GM12878 (cell line): ENCODE measurements around the gene DMD. TPM values are rescaled to one million over a fixed set of nuclear protein-coding genes. Genes with fewer than 3 reads are reported as not detected.

Source experiments
- ATAC-seq: fragments of 200-7000 bp; cut with Tn5 transposase; 3 replicates; pipeline ENCODE4 v1.9.1; 2020; ENCODE audit warnings: mild to moderate bottlenecking, moderate library complexity
- BruUV-seq: library from RNA; stranded (reverse); fragments of 400-500 nt; replicated peaks from 2 replicates; lab custom pipeline; 2021; lab: Mats Ljungman, UMichigan
- CTCF ChIA-PET: fragments of 300-600 bp; sonication (Branson Sonifier 250); formaldehyde crosslinking; extraction: SDS; loops from one replicate; lab custom pipeline; 2021; ENCODE audit warnings: inconsistent platforms; lab: Yijun Ruan, JAX
- POLR2A ChIA-PET: fragments of 350-600 bp; formaldehyde crosslinking; extraction: SDS; loops from one replicate; lab custom pipeline; 2021; ENCODE audit warnings: inconsistent platforms; lab: Charles Lee
- RAD21 ChIA-PET: fragments of 300-600 bp; sonication (Branson Sonifier 250); formaldehyde crosslinking; loops from one replicate; lab custom pipeline; 2023; ENCODE audit warnings: antibody characterized with exemption; ENCODE audit not compliant: unreplicated experiment; lab: Charles Lee
- SMC1A ChIA-PET: fragments of 300-600 bp; sonication (Branson Sonifier 250); formaldehyde crosslinking; loops from one replicate; lab custom pipeline; 2023; ENCODE audit not compliant: unreplicated experiment, uncharacterized antibody; lab: Charles Lee
- DNase-seq: peaks from one replicate; pipeline ENCODE4 v3.0.0-alpha.2; 2011; ENCODE audit warnings: low read depth, low spot score
- FAIRE-seq: peaks from 3 replicates; lab custom pipeline; 2011; peaks lifted over from hg19 to GRCh38; lab: Jason Lieb, UNC
- H2AFZ ChIP-seq: 2 replicates; pipeline ENCODE4 v1.6.0; 2011; ENCODE audit warnings: low read depth, low read length, control low read depth; ENCODE audit not compliant: control insufficient read depth
- H3K27ac ChIP-seq: 2 replicates; pipeline ENCODE4 v1.5.1; 2011; ENCODE audit warnings: control low read depth; ENCODE audit not compliant: control insufficient read depth, insufficient read depth
- H3K27me3 ChIP-seq, 2 experiments: replicated peaks in 1 of 2; 2 replicates each; pipeline versions ENCODE4 v1.6.0 to v1.6.1; 2011; ENCODE audit warnings: low read length in 1 of 2; ENCODE audit not compliant: control insufficient read depth in 2 of 2, insufficient read depth in 2 of 2
- H3K36me3 ChIP-seq, 2 experiments: 2 replicates each; pipeline ENCODE4 v1.5.1; 2011; ENCODE audit warnings: low read length in 1 of 2; ENCODE audit not compliant: control insufficient read depth in 2 of 2, insufficient read depth in 2 of 2
- H3K4me1 ChIP-seq: 2 replicates; pipeline ENCODE4 v1.6.1; 2011; ENCODE audit warnings: mild to moderate bottlenecking, low read length, moderate library complexity, mixed read lengths; ENCODE audit not compliant: control insufficient read depth, insufficient read depth
- H3K4me2 ChIP-seq: 2 replicates; pipeline ENCODE4 v1.6.0; 2011; ENCODE audit warnings: control low read depth; ENCODE audit not compliant: control insufficient read depth, insufficient read depth
- H3K4me3 ChIP-seq: fragments of 200-600 bp; sonication (generic); 2 replicates; pipeline ENCODE4 v1.5.1; 2016
- H3K79me2 ChIP-seq: 2 replicates; pipeline ENCODE4 v1.6.0; 2011; ENCODE audit warnings: low read length; ENCODE audit not compliant: control insufficient read depth, insufficient read depth
- H3K9ac ChIP-seq: 2 replicates; pipeline ENCODE4 v1.8.0; 2011; ENCODE audit warnings: low read length, control low read depth, mixed read lengths; ENCODE audit not compliant: control insufficient read depth, insufficient read depth
- H3K9me3 ChIP-seq: replicated peaks from 3 replicates; pipeline ENCODE4 v1.5.1; 2011; ENCODE audit warnings: mild to moderate bottlenecking, low read length; ENCODE audit not compliant: control insufficient read depth, insufficient read depth
- H4K20me1 ChIP-seq: 2 replicates; pipeline ENCODE4 v1.6.0; 2011; ENCODE audit not compliant: control insufficient read depth, insufficient read depth
- BACH1 ChIP-seq: fragments of 450-650 bp; IDR thresholded peaks from 2 replicates; pipeline ENCODE4 v1.6.1; 2017; ENCODE audit warnings: mild to moderate bottlenecking, borderline replicate concordance
- BHLHE40 ChIP-seq, 2 experiments: fragments of 450-650 bp in 1 of 2; IDR thresholded peaks; 2 replicates each; pipeline ENCODE4 v1.6.1; 2011 to 2017; ENCODE audit warnings: low read depth in 2 of 2, borderline replicate concordance in 1 of 2, improper control_type of control experiment in 1 of 2, low read length in 1 of 2, mild to moderate bottlenecking in 1 of 2
- EGR1 ChIP-seq, 2 experiments: IDR thresholded peaks; 1 replicate in 1 of 2; 2 replicates in 1 of 2; pipeline ENCODE4 v1.6.1; 2011 to 2012; ENCODE audit warnings: low read depth in 2 of 2, low read length in 2 of 2, borderline replicate concordance in 1 of 2, mild to moderate bottlenecking in 1 of 2, moderate library complexity in 1 of 2
- ESRRA ChIP-seq: IDR thresholded peaks from 2 replicates; pipeline ENCODE4 v1.6.1; 2012; ENCODE audit warnings: mild to moderate bottlenecking, low read length, improper control_type of control experiment
- EZH2 ChIP-seq: IDR thresholded peaks from 2 replicates; pipeline ENCODE4 v1.6.1; 2012; ENCODE audit warnings: low read depth, mild to moderate bottlenecking, control low read depth, inconsistent platforms, low read length, borderline replicate concordance; ENCODE audit not compliant: control insufficient read depth
- IRF4 ChIP-seq: IDR thresholded peaks from 2 replicates; pipeline ENCODE4 v1.6.1; 2011; ENCODE audit warnings: low read depth, low read length
- MTA2 ChIP-seq: fragments of 450-650 bp; IDR thresholded peaks from 2 replicates; pipeline ENCODE4 v1.6.1; 2016; ENCODE audit warnings: low read depth, mild to moderate bottlenecking, moderate library complexity
- RAD21 ChIP-seq: IDR thresholded peaks from 2 replicates; pipeline ENCODE4 v1.6.1; 2011; ENCODE audit warnings: mild to moderate bottlenecking, low read depth, low read length, moderate library complexity; ENCODE audit not compliant: insufficient read depth
- SMAD5 ChIP-seq: IDR thresholded peaks from 2 replicates; pipeline ENCODE4 v1.6.1; 2016; ENCODE audit warnings: antibody characterized with exemption, low read depth
- ZNF207 ChIP-seq: fragments of 450-650 bp; IDR thresholded peaks from 2 replicates; pipeline ENCODE4 v1.6.1; 2014; ENCODE audit warnings: antibody characterized with exemption, mild to moderate bottlenecking, borderline replicate concordance
- ZNF622 ChIP-seq: fragments of 450-650 bp; IDR thresholded peaks from 2 replicates; pipeline ENCODE4 v1.6.1; 2017; ENCODE audit warnings: mild to moderate bottlenecking, inconsistent platforms
- WGBS: methylation state at CpG from one replicate; pipeline ENCODE4 v1.1.6; 2016; ENCODE audit warnings: low lambda C conversion rate; ENCODE audit not compliant: insufficient replicate concordance, insufficient coverage; ENCODE audit errors: missing lambda C conversion rate; 5-methylcytosine and 5-hydroxymethylcytosine counted together
- in situ Hi-C: fragments of 300-500 bp; cut with MboI; formaldehyde crosslinking; loops from 9 replicates; pipeline ENCODE4 v1.14.3; 2018; ENCODE audit warnings: mixed read lengths
- intact Hi-C: fragments of 100-400 bp; cut with micrococcal nuclease; formaldehyde crosslinking; loops from one replicate; pipeline ENCODE4 v1.14.2; 2022; ENCODE audit not compliant: unreplicated experiment
- polyA plus RNA-seq, 11 experiments: library from polyadenylated mRNA; depleted of rRNA in 4 of 11; unstranded in 6 of 11; stranded (reverse) in 5 of 11; fragments of >200 nt; fragmentation: Nextera tagmentation in 4 of 11; fragmentation: Illumina TruSeq in 1 of 11; extraction: Ambion mirVana in 4 of 11; extraction: Trizol in 1 of 11; gene quantifications; 1 replicate in 1 of 11; 2 replicates in 10 of 11; pipeline versions ENCODE4 v1.2.1 to v1.2.3, GENCODE V29; 2011 to 2016; ENCODE audit warnings: inconsistent platforms in 2 of 11, missing spikeins in 2 of 11, low read depth in 1 of 11
- total RNA-seq, 4 experiments: library from RNA; depleted of rRNA in 3 of 4; stranded (reverse); fragments of >200 nt in 3 of 4; fragmentation: Illumina TruSeq in 1 of 4; extraction: Trizol in 1 of 4; gene quantifications; 2 replicates each; pipeline versions ENCODE4 v1.2.1 to v1.2.3, GENCODE V29; 2013 to 2021
- TF ChIP-seq, protein P1 (sequence below): IDR thresholded peaks from 2 replicates; pipeline ENCODE4 v1.6.1; 2011; ENCODE audit warnings: mild to moderate bottlenecking, low read depth, low read length, moderate library complexity; ENCODE audit not compliant: insufficient replicate concordance

The DMD gene
- total and polyA plus RNA-seq, 10 of the 15 experiments (the other 5 are each of a cell fraction or from before 2014, with no cell fraction given): 1.4 to 24.3 (median 4.3) TPM

DNA sequence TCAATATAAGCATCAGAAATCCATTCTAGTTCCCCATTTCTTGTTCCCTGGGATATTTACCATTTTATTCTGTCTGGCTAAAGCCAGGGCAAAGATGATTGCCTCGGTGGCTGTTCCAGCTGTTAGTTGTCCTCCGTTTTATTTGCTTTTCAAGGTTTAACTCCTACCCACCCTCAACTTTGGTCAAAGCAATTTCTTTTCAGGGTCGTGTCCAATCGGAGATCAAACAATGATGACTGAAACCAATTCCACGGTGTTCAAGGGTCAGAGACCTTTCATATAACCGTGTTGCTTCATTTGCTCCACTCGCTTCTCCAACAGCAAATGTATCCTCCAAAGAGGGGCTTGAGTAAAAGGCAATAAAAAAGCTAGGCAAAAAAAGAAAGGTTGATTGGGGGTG, 1946.0 kb downstream of the DMD start:
- intact Hi-C loops (no loop called here), in situ Hi-C loops (no loop called here)
- H3K27ac ChIP-seq: no peak overlapping the region
- H2AFZ ChIP-seq: no peak overlapping the region
- CTCF ChIA-PET: interaction anchor here (1.1 to 1.9 kb wide), 3 partner anchors 14 to 47 kb away, joined by 4 to 6 read pairs (median 4); no protein-coding TSS in a partner anchor
- no peak for ATAC-seq
- DNase-seq: no peak
- H3K4me2 ChIP-seq: peak overlapping the region; percentile 47
- H3K9me3 ChIP-seq: no peaks in the 10 kb centered on the region
- POLR2A ChIA-PET: interaction anchor here (0.5 to 0.6 kb wide), 2 partner anchors 88 to 445 kb away, joined by 3 to 4 read pairs; no protein-coding TSS in a partner anchor
- no TSS peak for BruUV-seq
- H4K20me1 ChIP-seq: no peaks in the 10 kb centered on the region
- H3K79me2 ChIP-seq: no peaks in the 10 kb centered on the region; the same call in 1 of the 2 replicates
- no peak overlapping the region; the same call in 1 of the 2 replicates for H3K4me3 ChIP-seq
- H3K4me1 ChIP-seq: no peaks in the 10 kb centered on the region
- SMC1A ChIA-PET: interaction anchor here (1.1 to 1.4 kb wide), 3 partner anchors 36 to 52 kb away, joined by 4 to 5 read pairs (median 4); no protein-coding TSS in a partner anchor
- no peaks in the 10 kb centered on the region for H3K36me3 ChIP-seq
- RAD21 ChIA-PET: interaction anchor here (1.4 to 2.0 kb wide), 2 partner anchors 31 to 50 kb away, joined by 9 to 14 read pairs; no protein-coding TSS in a partner anchor
- no peak for FAIRE-seq
- no peaks in the 10 kb centered on the region for H3K27me3 ChIP-seq
- TF ChIP-seq ESRRA: no peak
- no peak for TF ChIP-seq EGR1 (IDR thresholded peaks at IDR 0.05; ENCODE audit: borderline replicate concordance in 1 of 2, low read depth in 2 of 2, low read length in 2 of 2)
- no peak for TF ChIP-seq ZNF207
- TF ChIP-seq MTA2: no peak
- TF ChIP-seq, protein P1, sequence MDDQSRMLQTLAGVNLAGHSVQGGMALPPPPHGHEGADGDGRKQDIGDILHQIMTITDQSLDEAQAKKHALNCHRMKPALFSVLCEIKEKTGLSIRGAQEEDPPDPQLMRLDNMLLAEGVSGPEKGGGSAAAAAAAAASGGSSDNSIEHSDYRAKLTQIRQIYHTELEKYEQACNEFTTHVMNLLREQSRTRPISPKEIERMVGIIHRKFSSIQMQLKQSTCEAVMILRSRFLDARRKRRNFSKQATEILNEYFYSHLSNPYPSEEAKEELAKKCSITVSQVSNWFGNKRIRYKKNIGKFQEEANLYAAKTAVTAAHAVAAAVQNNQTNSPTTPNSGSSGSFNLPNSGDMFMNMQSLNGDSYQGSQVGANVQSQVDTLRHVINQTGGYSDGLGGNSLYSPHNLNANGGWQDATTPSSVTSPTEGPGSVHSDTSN: no peak
- no peak for TF ChIP-seq RAD21
- no peak for TF ChIP-seq EZH2
- TF ChIP-seq BACH1: no peak
- TF ChIP-seq SMAD5: no peak
- no peak for TF ChIP-seq ZNF622
- no peak for TF ChIP-seq IRF4
- TF ChIP-seq BHLHE40 (IDR thresholded peaks at IDR 0.05; ENCODE audit: borderline replicate concordance in 1 of 2, low read depth in 2 of 2, low read length in 1 of 2): no peak
- H3K9ac ChIP-seq: no peak overlapping the region
- whole genome bisulfite sequencing: 53% methylated on average over 7 of the region's 7 CpGs
